Activated CD4-positive, alpha-beta T cell treated with anti-CD3 and anti-CD28 coated beads for 1 hour (primary cell): ENCODE measurements around the gene FHL5.
"Not testable (repeated sequence)": the region's sequence is repeated elsewhere in the genome, so short reads cannot be mapped to it uniquely, and the experiment has no call there.

Experiments
- DNase-seq: peaks from one replicate; pipeline ENCODE4 v3.0.0-alpha.2; 2020

FHL5 gene

DNA sequence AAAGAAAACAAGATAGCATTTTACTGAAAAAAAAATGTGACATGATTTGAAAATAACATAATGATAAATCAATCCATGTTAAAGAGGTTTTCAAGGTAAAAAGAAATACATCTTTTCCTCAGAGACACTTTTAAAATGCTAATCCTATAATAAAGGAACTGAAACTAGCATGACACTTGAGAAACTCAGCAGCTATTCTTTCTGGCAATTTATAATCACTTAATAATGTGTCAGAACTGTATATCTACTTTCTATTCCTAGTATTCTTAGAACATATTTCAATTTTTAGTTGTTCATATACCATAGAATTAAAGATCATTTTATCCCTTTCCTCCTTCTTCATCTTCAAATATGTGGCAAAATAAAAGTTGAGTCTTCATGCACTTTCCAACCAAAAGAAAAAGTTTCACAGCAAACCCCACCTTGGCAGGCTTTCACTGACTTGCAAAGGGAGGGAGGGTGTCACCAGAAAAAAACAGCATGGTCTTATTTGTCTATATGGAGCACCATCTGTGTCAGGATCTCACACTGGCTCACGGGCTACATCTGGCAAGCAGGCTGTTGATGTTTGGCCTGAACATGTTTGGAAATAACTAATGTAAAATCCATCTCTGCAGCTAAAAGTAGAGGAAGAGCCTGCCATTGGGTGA lies 48.5 kb downstream of the FHL5 start:
- DNase-seq: no peak

DNA sequence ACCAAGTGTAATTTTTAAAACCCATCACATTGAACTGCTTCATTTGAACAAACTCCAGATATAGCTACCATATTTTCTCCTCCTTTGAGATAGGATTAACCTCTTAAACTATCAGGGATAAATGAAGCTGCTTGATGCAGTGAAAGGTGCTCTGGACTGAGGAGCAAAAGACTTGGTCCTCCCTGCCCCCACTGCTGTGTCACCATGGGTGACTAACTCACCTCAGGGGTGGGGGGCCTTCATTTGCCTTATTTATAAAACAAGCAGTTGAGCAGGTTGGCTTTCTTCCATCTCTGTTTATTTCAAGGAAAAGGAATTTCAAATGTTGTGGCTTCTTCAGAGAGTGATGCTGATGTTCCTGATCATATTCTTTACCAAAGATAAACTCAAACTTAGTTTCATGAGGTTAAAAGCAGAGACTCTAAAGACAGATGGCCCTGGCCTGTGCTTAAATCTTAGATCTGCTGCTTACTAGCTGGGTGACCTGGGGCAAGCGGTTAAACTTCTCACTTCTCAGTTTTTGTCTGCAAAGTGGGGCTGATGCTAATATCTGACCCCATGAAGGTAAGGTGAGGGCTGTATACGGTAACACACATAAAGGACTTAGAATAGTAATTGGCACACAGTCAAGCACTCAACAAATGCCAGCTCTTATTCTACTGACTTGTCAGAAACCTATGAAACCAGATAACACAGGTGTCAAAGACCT lies 50.5 kb downstream of the FHL5 start:
- no peak for DNase-seq

DNA sequence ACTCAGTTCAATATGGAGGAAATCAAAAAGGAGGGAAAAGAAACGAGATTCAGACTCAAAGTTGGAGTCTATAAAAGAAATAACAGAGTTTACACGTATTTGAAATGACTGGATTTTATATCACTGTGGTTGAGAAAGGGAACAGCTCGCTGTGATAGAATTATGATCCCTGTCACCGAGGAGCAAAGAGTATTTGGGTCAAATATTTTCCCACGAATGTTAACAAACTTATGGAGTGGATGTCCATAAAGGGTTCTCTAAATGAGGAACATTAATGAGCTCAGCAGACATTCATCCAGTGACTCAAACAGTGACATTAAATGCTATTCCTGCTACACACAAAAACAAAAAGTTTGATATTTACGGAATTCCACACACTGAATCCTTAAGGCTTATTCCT lies 57.9 kb downstream of the FHL5 start:
- DNase-seq: no peak

DNA sequence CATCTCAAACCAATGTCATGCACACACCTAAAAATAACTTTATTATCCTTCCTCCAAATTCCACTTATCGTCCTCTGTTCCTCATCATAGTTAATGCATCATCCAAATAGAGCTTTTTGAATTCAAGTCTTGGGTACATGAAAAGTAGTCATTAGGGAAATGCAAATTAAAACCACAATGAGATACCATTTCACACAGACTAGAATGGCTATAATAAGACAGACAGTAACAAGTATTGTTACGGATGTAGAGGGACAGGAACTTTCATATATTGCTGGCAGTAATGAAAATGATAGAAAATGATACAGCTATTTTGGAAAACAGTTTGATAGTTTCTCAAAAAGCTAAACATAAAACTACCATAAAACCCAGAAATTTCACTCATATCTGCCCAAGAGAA lies 59.1 kb downstream of the FHL5 start:
- no peak for DNase-seq

DNA sequence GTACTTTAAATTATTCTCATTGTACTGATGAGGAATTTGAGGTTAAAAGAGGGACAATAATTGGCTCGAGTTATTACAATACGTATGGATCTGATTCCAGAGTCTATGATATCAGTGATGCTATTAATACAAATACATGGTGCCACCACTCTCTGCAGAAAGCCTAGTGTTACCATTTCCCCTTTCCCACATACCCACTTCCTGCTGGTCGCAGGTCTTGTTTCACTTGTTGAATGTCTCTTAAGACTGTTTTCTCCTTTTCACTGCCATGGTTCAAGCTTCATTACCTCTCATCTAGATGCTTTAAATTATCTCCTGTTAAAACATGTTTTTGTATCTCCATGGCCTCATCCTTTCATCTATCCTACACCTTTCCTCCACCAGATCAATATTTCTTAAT lies 62.0 kb downstream of the FHL5 start:
- no peak for DNase-seq

DNA sequence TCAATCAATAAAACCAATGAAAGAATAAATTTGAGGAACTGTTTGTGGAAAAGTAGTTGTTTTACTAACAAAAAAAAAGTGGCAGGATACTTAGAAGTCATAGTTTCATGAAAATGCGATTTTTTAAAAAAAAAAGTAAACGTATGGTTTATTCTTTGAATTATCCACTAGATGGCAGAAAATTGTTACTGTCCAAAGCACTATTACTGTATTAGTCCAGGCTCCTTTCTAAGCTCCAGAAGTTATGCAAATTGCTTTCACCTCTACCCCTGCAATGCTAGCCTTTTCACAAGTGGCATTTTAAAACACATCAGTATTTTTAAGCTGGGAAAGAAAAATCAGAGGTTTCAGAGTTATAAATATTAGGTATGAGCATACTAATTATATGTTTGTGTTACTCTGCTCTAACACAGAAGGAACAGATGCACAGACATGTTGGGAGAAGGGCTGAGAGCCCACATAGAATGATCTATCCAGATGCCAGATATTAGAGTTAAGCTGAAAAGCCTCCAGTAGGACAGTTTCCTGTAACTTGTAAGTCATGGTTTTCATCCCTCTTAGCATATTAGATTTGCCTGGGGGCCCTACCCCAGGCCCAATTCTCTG lies 63.9 kb downstream of the FHL5 start:
- no peak for DNase-seq

DNA sequence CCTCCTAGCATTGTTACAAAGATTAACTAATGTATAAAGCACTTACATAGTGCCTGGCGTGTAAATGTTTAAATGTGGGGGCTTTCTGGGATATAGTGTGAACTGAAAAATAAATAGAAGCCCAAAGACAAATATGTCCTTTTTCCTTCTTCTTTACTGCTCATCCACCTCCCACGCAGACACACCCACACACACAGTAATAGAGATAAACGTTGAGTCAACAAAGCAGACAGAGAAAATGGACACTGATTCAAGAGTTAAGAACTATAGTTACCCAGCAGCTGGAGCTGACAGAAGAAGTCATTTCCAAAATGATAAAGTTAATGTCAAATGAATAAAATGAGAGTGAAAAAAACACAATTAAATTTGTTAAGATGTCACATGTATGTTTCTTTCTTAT lies 68.3 kb downstream of the FHL5 start:
- DNase-seq: no peak

DNA sequence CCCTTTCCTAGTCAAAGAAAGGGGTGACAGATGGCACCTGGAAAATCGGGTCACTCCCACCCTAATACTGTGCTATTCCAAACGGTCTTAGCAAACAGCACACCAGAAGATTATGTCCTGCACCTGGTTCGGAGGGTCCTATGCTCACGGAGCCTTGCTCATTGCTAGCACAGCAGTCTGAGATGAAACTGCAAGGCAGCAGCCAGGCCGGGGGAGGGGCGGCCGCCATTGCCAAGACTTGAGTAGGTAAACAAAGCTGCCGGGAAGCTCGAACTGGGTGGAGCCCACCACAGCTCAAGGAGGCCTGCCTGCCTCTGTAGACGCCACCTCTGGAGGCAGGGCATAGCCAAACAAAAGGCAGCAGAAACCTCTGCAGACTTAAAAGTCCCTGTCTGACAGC lies 75.1 kb downstream of the FHL5 start:
- DNase-seq: not testable (repeated sequence)

DNA sequence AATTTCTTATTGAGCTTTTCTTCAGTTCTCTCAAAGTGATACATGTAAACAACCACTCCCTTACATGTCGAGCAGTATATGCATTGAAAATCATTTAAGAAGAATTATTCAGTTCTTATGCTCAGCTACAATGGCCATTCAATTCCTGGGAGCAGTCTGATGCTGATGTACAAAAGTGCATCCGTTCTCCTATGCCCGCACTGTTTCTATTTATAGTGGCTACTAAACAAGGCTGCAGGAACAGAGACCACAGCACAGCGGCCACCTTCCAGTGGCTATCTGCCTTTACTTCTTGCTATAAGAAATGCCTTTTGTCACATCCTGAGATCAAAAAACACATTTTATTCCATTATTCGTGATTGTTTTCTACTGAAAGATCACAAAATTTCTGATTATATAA lies 82.2 kb downstream of the FHL5 start:
- no peak for DNase-seq

DNA sequence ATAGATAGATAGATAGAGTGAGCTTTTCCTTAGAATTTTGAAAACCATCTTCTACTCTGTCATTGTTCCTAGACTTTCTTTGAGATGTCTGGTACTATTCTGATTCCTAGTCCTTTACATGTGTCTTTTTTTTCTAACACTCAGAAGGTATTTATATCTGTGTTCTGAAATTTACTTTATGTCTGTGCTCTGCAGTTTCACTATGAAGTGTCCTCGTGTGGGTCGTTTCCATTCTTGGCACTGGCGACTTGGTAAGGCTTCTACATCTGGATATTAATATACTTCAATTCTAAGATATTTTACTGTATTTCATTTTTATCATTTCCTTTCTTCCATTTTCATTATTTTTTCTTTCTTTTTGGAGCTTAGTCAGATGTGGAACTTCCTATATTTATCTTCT lies 87.0 kb downstream of the FHL5 start:
- no peak for DNase-seq

DNA sequence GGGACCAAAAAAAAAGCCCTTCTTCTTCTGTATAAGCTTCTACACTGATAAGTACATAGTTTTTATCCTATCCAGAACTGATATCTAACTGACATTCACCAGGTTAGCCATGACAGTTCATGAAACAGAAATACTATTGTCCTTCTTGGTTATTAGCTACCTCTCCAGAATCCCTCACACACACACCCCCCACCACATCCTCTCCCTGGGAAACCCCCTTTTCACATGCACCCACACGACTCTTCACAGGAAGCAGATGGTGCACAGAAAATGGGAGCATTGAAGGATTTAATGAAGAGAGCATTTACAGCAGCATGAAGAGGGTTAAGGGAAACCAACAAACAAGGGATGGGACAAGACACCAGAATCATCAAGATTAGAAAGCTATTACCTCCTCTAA lies 88.9 kb downstream of the FHL5 start:
- no peak for DNase-seq

DNA sequence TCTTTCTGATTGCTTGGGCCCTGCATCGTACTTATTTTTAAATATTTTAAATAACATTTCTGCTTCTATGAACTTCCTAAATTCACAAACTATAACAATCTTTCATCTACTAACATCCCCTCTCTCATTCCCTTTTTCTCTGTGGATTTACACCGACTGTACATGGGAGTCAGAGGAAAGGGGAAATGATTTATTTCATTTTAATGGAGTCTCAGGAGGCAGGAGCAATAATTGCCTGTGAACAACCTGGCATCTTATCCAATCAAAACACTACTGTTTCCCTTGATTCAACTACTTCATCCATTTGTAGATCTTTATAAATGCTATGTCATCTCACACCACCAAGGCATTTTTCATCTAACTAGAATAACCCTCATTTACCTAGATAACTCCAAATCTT lies 89.6 kb downstream of the FHL5 start:
- no peak for DNase-seq

DNA sequence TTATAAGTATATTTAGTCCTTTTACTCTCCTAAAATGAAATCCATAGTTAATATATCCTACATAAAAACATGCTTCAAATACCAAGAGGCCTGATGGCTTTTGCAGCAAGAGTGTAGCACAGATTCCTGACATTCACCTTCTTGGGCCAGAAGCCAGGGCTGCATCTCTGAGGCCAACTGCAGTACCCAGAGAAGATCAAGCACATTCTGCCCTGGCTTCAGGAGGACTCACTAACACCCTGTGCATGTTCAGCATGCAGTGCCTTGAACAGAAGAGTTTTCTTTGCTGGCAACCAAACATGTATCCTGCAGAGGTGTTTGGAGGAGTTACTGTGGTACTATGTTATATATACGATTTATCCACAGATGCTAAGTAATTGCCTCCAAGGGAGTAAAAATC lies 90.3 kb downstream of the FHL5 start:
- no peak for DNase-seq

DNA sequence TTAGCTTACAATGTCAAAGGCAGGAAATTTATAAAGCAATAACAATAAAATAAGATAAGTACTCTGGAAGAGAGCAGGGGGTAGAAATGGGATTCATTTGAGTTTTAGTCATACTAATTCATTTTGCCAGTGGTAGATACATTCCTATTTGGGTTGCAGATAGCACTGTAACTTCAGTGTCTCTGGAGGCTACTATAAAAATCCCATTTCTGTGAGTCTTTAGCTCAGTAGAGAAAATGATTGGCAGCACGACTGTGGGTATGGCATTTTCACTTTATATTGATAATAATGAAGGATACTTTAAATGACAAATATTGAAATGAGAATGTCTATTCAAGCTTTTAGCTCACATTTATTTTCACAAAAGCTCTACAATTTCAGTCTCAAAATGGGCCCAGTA lies 93.6 kb downstream of the FHL5 start:
- no peak for DNase-seq

DNA sequence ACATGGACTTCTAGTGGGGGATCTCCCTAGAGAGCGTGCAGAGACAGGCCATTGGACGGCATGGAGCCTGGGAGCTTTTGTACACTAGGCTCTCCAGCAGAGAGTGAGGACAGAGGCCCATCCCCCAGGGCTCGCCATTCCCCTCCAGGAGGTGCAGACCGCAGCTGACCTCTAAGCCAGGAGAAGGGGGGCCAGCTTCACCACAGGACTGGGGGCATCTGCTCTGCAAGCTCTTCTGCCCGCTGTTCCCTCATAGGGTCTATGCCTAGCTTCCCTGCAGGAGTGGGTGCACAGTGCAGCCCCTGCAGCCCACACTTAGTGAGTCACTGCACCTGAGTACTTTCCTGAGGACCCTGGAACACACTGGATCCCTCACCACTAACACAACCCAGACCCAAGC lies 94.4 kb downstream of the FHL5 start:
- no peak for DNase-seq

DNA sequence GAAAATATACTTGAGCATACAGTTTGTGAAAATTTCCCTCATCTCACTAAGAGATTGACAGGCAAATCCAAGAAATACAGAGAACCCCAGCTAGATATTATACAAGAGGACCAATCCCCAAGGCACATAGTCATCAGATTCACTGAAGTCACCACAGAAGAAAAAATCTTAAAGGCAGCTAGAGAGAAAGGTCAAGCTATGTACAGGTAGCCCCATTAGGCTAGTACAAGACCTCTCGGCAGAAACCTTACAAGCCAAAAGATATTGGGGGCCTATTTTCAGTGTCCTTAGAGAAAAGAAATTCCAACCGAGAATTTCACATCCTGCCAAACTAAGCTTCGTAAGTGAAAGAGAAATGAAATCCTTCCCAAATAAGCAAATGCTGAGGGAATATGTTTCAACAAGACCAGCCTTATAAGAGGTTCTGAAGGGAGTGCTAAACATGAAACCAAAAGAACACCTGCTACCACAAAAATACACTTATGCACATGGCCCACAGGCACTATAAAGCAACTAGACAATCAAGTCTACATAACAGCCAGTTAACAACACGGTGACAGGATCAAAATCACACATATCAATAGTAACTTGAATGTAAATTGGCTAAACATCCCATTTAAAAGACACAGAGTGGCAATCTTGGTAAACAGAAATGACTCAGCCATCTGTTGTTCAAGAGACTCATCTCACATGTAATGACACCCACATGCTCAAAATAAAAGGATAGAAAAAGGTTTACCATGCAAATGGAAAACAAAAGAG lies 96.3 kb downstream of the FHL5 start:
- no peak for DNase-seq
